ENCODE measurements around the gene ABITRAM.
"Not testable (repeated sequence)": the region's sequence is repeated elsewhere in the genome, so short reads cannot be mapped to it uniquely, and the experiment has no call there.

ABITRAM gene

GRCh38 chr9:108933231-108933717 is 926 bp upstream of the ABITRAM start:
- no peak for DNase-seq

- DNase-seq: peak; percentile 93
These were observed 380 bp upstream of the ABITRAM start, which contains the start of gene ELP1 for GRCh38 chr9:108933718-108934322. ELP1 (minus strand) TSS chr9:108934124; CDS start chr9:108931146, 2,978 bp downstream.

DNA sequence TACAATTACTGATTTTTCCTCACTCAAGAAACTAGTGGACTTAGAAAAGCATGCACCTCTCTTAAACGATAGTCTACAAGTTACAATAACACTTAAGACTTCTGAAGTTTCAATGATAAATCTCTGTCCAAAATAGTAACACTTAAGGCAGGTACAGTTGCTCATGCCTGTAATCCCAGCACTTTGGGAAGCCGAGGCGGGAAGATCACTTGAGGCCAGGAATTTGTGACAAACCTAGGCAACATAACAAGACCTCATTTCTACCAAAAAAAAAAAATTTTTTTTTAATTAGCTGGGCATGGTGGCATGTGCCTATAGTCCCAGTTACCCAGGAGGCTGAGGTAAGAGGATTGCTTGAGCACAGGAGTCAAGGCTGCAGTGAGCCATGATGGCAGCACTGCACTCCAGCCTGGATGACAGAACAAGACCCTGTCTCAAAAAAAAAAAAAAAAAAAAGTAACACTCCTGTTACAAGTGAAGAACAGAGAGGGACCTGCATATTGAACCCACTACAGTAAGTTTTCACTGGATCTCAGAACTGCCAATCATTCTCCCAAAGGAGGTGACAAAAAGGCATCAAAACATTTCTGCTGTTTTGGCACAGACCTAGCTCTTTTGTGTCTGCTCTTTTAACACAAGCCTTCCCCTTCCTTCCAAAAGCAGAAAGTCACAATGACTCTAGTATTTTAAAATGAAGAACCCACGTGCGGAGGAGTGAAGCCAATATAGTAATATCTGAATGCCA is 3.5 kb downstream of the ABITRAM start:
- no peak for DNase-seq

DNA sequence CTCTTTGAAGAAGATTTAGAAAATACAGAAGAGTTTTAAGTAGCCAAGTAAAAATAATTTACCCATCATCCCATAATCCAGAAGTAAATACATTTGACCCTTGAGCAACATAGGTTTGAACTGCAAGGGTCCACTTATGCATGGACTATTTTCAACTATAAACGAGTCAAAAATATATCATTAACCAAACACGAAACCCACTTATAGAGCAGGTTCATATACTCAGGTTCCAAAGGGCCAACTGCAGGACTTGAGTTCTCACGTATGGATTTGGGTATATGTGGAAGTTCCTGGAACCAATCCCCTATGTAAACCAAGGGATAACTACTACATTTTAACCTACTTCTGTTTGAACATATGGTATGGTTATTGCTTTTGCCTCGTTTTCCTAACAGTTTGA is 5.8 kb downstream of the ABITRAM start:
- no peak for DNase-seq

DNA sequence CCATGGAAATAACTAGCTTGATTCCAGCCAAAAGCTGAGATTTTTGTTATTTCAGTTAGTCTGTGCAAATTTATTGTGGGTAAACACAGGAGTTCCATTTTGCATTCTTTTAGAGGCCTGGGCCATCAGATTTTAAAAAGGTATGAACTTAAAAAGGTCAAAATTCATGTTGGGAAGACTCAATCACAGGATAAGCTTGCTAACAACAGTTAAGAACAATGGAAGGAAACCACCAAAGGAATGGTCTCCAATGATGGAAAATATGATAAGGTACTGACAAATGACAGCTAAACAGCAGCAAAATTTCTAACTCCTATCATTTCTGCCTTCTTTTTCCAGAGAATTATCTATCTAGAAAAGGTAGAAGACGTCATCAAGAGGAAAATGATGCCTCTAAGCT is 16.0 kb downstream of the ABITRAM start:
- DNase-seq: no peak

- DNase-seq: no peak
These were observed 17.4 kb downstream of the ABITRAM start for GRCh38 chr9:108951578-108951977.

DNA sequence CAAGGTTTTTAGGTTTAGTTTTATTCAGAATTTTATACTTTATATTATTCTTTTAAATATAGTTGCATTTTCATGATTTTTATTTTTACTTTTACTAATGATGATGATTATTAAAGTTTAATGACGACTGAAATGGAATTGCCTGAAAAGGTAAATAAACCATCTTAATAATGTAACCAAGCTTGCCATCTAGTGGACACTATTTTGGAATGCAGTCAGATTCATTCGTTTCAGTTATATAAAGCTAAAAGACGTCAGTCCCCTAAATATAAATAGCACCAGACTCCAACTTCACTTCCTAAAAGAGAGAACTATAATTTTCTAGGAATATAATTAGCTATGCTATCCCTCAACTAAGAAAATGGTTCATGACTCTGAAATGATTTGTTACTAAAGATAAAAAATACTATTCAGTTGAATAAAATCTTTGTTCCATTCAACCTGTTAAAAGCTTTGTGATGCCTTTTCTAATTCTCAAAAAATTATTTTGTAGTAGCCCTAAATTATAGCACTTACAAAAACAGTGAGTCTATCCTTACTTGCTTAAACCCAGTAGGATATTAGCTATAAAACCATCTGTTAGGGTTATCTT is 19.9 kb downstream of the ABITRAM start:
- DNase-seq: no peak

- no peak for DNase-seq
These were observed 21.9 kb downstream of the ABITRAM start for GRCh38 chr9:108956022-108956630.

GRCh38 chr9:108956631-108957026 is 22.4 kb downstream of the ABITRAM start:
- DNase-seq: no peak

DNA sequence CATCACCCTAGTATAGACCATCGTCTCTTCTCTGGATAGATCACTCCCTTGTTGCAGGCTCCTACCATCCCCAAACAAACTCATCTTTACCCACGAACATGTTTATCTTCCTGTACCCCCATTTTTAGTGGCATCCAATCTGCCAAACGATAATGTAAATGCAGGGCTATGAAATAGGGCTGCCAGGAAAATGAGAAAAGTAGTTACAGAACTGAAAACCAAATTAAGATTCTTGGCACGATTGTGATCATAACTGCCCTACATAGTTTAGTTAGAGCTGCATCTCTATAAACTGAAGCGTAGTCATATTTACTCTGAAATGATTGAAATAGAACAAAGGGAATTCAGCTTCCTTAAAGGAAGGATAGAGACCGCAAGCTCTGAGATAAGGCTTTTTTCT is 26.1 kb downstream of the ABITRAM start:
- no peak for DNase-seq

DNA sequence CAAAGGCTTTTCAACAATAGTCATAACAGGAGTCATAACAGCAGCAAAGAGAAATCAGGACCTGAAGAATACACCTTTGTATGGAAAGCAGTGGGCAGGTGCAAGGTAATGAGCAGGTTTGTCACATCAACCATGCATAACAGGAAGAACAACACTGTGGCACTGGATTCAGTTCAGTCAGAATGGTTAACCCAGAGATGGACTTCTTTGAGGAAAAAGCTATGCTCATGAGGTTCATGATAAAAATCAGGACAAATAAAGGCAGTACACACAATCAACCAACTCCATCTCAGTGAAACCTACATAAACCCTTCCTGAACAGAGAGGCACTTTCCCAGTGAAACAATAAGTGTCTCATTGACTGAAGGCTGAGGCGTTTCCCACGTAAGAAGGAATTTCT is 27.0 kb downstream of the ABITRAM start:
- DNase-seq: no peak

- no peak for DNase-seq
These were observed 29.4 kb downstream of the ABITRAM start for GRCh38 chr9:108963459-108964143.

DNA sequence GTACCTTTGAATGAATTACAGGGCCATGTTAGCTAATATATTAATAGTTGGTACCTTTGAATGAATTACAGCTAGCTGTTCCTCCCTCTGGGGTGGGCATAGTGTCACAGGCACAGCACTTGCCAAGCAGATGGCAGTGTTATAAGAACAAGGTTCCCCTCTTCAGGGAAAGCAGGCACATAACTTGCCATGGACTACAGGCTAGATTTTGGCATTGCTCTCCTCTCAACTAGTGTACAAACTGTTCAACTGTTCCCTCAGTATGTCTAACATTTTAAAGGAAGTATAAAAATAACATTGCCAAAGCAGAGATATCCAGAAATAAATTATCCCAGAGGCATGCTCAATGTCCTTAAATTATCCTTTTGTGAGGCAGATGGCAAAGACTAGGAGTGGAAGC is 33.7 kb downstream of the ABITRAM start:
- DNase-seq: no peak

DNA sequence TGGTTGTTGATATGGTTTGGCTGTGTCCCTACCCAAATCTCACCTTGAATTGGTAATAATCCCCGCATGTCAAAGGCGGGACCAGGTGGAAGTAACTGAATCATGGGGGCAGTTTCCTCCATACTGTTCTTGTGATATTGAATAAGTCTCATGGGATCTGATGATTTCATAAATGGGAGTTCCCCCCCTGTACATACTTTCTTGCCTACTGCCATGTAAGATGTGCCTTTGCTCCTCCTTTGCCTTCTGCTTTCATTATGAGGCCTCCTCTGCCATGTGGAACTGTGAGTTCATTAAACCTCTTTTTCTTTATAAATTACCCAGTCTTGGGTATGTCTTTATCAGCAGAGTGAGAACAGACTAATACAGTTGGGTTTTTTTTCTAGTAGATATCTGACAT is 37.2 kb downstream of the ABITRAM start:
- DNase-seq: not testable (repeated sequence)

DNA sequence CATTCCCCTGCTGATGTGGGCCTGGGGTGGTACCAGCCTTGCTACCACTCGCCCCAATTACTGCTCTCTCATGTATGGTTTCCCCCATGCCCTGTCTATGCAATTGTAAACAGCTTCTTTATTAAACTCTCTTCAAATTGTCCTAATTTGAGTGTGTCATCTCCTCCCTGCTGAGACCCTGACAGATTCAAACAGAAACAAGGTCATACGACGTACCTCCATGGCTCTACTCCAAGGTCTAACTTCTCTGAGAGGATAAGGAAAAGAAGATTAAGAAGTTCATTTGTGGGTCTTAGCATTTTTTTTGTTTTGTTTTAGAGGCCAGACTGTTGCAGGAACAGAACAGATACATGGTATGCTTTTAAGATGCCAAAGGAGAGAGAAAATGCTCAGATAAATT is 38.0 kb downstream of the ABITRAM start:
- no peak for DNase-seq

DNA sequence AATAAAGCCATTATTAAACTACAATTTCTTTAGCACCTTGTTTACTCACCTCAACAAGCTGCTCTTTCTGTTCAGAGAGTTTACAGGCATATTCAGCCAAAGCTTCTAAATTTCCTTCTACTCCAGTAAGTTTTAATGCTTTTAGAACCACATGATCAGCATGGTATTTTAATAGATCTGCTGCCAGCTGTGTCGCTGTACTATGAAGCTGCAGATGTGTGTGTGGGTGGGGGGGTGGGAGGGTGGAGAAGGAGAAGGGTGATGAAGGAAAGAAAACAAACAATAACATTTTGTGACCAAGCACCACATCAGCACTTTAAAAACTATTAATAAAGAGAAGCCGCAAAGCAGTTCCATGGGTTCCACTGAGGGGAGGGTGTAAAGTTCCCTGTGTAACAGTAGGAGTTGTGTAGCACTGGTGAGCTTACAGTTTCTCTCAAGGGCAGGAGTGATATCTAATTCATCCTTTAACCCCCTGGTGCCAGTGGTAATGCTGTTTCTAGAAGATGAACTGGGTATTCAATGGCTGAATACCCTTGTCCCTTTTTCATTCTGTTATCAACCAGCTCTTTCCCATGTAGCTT is 38.5 kb downstream of the ABITRAM start:
- no peak for DNase-seq

DNA sequence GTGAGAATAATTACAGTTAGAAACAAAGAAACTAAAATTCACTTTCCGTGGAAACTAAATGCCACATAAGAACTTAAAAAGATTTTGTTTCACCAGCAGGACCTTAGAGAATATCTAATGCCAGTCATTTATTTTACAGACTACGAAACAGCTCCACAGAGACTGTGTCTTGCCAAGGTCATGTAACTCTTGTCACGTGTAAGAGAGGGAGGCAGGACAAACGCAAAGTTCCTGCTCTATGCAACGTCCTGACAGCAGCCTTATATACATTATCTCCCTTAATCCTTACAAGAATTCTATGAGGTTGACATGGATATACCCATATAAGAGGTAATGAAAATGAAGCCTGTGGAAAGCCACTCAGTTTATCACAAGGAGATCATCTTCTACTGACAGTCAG is 39.7 kb downstream of the ABITRAM start:
- DNase-seq: no peak

DNA sequence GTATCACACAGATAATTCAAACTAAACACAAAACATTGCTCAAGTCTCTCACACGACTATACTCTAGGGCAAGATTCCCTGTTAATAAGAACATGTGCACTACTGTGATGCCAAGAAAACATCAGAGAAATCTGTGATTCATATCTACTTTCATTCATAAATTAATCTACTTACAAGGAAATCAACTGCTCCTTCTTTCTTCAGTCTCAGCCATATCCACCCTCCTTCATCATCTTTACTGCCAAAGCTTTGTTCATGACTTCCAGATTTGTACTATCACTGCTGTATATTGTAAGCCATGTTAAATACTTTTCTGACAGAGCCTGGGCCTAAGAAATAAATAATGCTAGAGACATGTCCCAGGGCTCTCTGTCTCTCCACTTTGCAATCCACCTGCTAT is 44.0 kb downstream of the ABITRAM start:
- no peak for DNase-seq

- no peak for DNase-seq
These were observed 46.7 kb downstream of the ABITRAM start for GRCh38 chr9:108980893-108981292.

DNA sequence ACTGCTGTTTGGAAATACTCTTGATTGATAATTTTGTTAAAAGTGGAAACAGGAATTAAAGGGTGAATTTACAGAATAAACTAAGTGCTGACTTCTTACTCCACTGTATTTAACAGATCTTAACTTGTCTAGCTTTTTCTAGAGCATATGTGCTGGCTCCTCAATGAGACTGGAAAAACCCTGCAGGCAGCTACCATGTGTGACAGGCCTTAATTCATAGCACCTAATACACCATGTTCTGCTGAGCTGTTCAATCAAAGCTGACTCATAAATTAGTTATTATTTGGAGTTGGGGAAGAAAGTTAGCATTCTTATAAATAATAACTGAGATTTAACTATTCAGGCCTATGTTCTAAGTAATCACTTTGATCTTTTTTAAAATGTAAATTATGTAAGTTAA is 49.7 kb downstream of the ABITRAM start:
- no peak for DNase-seq

Data from effector CD4-positive, alpha-beta T cell (primary cell).